ENCODE data around the gene GTPBP3.
A peak's percentile ranks its signal among the peaks of the same experiment; 100 is the strongest.

Gene GTPBP3

GRCh38 chr19:17385878-17386611 lies 48.7 kb downstream of the GTPBP3 start:
- DNase-seq (ENCODE audit: low spot score): peak; percentile 65

- no peak for DNase-seq (ENCODE audit: low spot score)
These were observed 51.9 kb downstream of the GTPBP3 start for GRCh38 chr19:17389288-17389687.

DNA sequence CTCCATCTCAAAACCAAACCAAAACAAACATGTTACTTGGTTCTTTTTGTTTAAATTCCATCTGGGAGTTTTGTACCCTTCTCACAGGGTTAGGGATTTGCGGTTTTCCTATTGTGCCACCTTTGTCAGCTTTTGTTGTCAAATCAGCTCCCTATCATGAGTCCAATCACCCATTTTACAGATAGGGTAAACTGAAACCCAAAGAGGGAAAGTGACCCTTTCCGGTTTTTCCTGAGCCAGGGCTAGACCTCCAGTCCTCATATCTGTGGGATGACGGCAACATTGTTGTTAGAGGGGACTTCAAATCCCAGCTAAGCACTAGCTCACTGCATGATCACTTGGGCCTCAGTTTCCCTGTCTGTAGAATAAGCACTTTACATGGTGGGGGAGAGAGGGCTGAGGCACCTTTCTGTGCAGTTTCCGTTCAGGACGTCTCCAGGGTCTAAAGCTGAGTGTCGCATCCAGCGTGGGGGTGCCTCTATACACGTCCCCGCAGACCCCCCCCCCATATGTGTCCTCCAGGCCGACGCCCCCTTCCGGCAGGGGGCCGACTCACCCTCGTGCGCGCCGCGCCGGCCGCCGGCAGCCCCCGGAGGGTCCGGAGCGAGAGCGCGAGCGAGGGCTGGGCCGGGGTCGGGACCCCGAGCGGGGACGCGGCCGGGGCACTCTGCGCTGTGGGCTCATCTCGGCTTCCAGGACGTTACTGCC lies 52.8 kb downstream of the GTPBP3 start:
- DNase-seq (ENCODE audit: low spot score): no peak

GRCh38 chr19:17390665-17391370 lies 53.5 kb downstream of the GTPBP3 start:
- DNase-seq (ENCODE audit: low spot score): peak; percentile 70

DNA sequence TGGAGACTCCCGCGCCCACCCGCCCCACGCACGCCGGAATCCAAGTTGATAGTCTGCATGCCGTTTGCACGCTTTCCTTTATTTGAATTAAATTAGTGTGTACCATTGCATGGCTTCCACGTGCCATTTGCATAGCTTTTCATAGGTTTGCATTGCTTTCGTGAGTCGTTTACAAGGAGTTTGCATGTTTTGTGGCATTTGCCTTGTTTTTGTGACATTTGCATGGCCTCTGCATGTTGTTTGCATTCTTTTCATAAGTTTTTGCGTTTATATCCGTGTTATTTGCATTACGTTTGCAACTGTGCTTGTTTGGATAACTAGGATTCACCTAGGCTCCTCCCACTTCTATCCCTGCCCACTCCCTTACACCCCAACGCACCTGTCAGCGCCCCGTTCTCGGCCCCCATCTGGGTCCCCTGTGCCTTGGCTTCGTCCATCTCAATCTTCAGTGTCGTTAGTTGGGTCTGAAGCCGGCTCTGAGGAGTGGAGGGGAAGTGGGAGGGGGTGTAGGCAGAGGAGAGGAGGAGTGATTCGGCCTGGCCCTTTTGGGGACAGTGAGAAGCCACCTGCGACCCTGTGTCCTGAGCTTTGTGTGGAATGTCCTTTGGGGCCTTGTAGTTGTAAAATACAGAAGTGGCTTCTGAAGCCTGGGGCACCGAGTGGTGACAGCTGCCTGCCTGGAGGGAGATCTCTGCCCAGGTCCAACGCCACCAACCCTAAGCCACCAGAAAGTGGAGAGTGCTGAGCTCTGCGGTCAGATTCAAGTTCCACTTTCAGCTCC lies 54.2 kb downstream of the GTPBP3 start:
- no peak for DNase-seq (ENCODE audit: low spot score)
